Right renal cortex interstitium (tissue), 3 donors: ENCODE results near the gene FABP6. TPM values are rescaled to one million over a fixed set of nuclear protein-coding genes. Genes with fewer than 3 reads are reported as not detected.
"Not testable (repeated sequence)": the region's sequence is repeated elsewhere in the genome, so short reads cannot be mapped to it uniquely, and the experiment has no call there.

Experiments used
- DNase-seq, 3 donors: peaks; one replicate each; pipeline ENCODE4 v3.0.0-alpha.2; 2013; ENCODE audit warnings: low read depth in 3 of 3, low spot score in 2 of 3
- polyA plus RNA-seq, 3 donors: library from polyadenylated mRNA; unstranded; fragments of 120-200 nt; gene quantifications; one replicate each; pipeline ENCODE4 v1.2.1, GENCODE V29; 2013; ENCODE audit not compliant: insufficient read length in 3 of 3

The FABP6 gene
- under 1 TPM in 1 of 3 donors, not detected in 2; 0.23 TPM for polyA plus RNA-seq

DNA sequence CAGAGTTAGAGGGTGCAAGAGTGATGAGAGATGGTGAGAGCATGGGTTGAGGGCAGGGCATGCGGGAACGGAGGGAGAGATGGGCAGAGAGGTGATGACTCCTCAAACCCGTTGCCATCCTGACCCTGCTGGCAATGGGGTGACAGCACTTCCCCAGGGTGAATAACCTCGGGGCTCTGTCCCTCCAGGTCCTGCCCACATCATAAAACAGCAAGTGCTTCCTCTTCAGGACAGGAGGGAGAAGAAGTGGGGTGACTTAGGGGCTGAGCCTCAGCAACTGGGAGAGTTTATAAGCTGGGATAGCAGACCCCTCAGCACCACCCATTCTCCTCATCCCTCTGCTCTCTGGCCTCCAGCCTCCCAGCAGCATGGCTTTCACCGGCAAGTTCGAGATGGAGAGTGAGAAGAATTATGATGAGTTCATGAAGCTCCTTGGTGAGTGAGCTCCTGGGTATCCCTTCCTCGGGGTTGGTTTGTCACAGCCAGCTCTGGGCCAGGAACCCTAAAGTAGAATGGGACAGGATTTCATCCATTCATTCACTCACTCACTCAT, at the start of gene FABP6:
Gene FABP6 (plus strand): TSS at position 317 of the 553 bp plus-strand sequence. CDS start 52 bp downstream, at position 369.
- no peak for DNase-seq

GRCh38 chr5:160180931-160181330, 48.4 kb upstream of the FABP6 start:
- DNase-seq = no peak

GRCh38 chr5:160181965-160182622, 47.2 kb upstream of the FABP6 start:
- DNase-seq = no peak

DNA sequence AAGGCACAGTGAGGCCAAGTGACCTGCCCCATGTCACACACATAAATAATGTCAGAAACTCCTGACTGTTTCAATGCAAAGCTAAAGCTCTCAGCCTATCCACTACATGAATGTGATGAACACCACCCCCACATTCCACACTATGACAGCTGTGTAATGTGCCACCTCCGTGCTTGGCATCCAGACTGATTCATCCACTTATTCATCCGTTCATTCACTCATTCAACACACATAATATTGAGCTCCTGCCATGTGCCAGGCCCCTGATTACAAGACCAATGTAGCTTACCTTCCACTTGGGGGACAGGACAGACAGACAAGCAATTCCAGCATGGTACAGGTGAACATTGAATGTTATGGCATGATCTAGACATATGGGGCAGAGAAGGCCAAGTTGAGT, 46.2 kb upstream of the FABP6 start:
- no peak for DNase-seq

DNA sequence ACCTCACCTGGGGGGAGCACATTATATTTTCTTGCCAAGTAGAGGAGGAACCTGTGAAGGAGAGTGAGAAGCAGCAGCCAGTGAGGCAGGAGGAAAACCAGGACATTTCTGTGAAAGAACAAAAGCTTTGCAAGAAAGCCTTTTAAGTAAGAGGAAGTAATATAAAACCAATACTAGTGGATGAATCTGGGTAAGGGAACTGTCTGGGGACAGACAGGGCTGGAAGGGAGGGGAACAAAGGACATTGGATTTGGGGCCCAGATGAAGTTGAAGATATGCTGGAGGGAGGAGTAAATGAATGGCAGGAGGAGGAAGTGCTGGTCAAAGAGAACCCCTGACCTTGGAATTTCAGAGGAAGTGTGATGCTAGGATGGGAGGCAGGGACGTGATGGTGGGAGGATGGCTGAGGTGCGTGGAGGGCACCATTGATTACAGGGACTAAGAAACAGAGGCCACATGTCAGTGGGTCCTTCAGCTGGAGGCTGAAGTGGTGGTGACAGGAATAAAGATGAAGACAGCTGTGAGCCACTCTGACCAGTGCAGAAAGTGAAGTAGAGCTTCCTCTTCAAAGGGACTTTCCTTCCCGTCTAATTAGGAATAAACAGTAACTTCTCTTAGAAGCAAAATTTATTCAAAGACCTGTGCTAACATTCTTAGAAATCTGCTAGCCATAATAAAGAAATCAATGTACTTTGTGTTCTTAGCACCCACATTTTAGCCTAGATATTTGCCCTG, 43.5 kb upstream of the FABP6 start:
- no peak for DNase-seq

DNA sequence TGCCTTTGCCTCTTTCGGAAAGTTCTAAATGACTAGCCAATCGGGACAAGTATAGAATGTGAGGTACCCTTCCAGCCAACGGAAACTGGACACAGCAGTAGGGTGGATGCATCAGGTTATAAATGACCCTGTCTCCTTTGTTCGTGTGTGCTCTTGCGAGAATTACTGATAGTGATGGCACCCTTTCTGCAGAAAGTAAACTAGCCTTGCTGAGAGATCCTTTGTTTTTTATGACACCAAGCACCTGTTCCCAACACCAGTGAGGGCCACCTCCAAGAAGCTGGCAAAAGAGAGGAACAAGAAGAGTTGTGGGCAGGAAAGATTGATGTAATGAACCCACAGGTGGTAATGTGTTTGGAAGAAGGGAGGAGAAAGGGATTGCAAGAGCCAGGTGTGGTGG, 42.8 kb upstream of the FABP6 start:
- no peak for DNase-seq

DNA sequence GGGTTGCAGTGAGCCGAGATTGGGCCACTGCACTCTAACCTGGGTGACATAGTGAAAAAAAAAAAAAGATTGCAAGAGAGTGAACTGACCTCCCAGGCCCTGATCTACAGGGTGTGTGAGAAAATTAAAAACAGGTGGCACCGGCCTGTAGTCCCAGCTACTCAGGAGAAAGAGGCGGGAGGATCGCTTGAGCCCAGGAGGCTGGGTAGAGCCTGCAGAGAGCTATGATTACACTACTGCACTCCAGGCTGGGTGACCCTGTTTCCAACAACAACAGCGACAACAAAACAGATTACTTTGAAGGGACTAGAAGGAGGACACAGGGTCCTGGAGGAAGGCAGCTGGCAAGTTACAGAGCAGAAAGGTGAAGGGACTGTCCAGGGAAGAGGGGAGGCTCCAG, 42.2 kb upstream of the FABP6 start:
- DNase-seq = no peak

- no peak for DNase-seq
These were observed 40.9 kb upstream of the FABP6 start for GRCh38 chr5:160188141-160189015.

- DNase-seq = no peak
These were observed 36.9 kb upstream of the FABP6 start for GRCh38 chr5:160192424-160192823.

DNA sequence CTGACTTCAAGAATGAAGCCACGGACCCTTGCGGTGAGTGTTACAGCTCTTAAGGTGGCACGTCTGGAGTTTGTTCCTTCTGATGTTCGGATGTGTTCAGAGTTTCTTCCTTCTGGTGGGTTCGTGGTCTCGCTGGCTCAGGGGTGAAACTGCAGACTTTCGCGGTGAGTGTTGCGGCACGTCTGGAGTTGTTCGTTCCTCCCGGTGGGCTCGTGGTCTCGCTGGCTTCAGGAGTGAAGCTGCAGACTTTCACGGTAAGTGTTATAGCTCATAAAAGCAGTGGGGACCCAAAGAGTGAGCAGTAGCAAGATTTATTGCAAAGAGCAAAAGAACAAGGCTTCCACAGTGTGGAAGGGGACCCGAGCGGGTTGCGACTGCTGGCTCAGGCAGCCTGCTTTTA, 36.2 kb upstream of the FABP6 start:
- DNase-seq = not testable (repeated sequence)

GRCh38 chr5:160193790-160194189, 35.5 kb upstream of the FABP6 start:
- DNase-seq = not testable (repeated sequence)

- DNase-seq = no peak
These were observed 31.8 kb upstream of the FABP6 start for GRCh38 chr5:160197341-160198144.

GRCh38 chr5:160198146-160198545, 31.2 kb upstream of the FABP6 start:
- no peak for DNase-seq

GRCh38 chr5:160198841-160199409, 30.4 kb upstream of the FABP6 start:
- DNase-seq = no peak

GRCh38 chr5:160199410-160199911, 29.8 kb upstream of the FABP6 start:
- no peak for DNase-seq

GRCh38 chr5:160207061-160207460, 22.2 kb upstream of the FABP6 start:
- no peak for DNase-seq

DNA sequence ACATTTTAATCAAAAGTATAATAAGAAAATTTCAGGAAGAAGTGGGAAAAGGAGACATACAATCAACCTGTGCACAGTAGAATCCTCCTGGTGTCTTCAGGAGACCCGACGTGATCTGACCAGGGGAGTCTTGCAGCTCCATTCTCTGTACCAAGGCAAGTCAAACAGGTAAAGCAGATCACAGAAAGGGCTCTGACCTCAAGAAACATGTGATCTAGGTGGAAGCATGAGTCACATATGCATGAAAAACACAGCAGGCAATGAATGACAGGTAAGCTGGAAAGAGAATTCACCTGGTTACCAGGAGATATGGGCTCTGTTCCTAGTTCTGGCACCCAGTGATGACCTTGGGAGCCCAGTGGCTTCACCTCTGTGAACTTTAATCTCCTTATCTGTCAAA, 19.4 kb upstream of the FABP6 start:
- DNase-seq = no peak

DNA sequence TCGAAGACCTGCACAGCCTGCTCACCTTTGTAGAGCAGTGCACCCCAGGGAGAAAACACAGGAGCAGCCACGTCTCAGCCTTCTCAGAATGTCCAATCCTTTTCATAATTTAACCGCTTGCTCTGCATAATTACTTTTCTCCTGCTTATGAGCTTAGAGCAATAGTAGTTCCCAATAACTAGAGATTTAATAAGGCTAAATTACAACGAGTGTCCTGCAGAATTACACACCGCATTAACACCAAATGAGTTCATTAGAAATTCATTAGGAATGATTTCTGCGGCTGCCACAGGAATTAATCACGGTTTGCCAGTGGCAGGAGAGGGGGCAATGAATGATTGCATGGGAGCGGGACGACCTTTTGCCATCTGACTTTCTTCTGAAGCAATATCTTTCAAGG, 18.7 kb upstream of the FABP6 start:
- no peak for DNase-seq

GRCh38 chr5:160211352-160211751, 18.0 kb upstream of the FABP6 start:
- DNase-seq = no peak

DNA sequence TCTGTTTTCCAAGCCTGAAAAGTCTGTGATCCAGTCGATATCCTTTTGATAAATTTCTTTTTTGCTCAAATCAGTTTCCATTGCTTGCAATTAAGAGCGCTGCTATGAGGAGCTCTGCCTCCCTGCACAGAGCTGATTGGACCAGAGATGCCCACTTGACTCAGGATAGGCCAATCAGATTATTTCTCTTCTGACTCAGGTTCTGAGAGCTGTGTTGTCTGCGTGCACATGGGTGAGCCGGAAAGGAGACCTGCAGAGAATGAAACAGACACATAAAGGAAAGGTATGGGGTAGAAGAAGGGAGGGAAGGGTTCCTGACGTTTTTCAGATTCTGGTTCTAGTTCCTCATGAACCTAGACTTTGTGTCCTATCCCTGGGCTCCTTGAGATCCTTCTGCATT, 15.8 kb upstream of the FABP6 start:
- DNase-seq = no peak
